ENCODE results near the gene FOXL2NB. TPM values are rescaled to one million over a fixed set of nuclear protein-coding genes. Genes with fewer than 3 reads are reported as not detected.

Gene FOXL2NB
- total RNA-seq, 1 experiment from 2014 or later, result 0.31 TPM

DNA sequence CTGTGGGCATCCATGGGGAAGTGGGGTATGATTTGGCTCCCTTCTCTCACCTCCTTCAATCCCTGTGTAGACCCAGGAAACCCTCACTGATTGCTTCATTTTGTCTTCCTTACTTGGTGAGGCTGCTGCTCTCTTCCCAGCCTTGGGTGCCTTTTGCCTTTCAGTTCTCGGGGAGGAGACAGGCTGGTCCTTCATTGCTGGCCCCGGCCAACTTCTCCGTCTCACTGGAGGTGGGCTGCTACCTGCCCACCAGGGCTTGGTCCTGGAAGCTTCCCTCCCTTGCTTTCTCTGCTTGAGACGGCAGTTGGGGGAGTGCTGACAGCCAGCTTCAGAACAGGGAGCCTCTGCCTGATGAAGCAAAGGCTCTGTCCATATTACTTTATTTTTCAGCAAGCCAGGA, 4.7 kb upstream of the FOXL2NB start:
- Histone ChIP-seq H3K18ac (ENCODE audit: insufficient read length, low read depth, low read length) (no peak overlapping the region), H3K23me2 (ENCODE audit: insufficient read length, low read depth, low read length, poor library complexity, severe bottlenecking) (peaks cover 24% of the 10 kb centered on the region), H2BK120ac (ENCODE audit: low read depth, low read length, poor library complexity, severe bottlenecking) (no peak overlapping the region), H3K56ac (ENCODE audit: insufficient read length, low read depth, low read length) (no peak overlapping the region), H3K79me2 (ENCODE audit: insufficient read depth, low read length) (no peaks in the 10 kb centered on the region), H3K4me1 (ENCODE audit: insufficient read depth, low read length) (peaks cover 2% of the 10 kb centered on the region; the same call in 1 of the 2 replicates), H2BK15ac (ENCODE audit: low read depth, low read length) (no peak overlapping the region), H3K4ac (ENCODE audit: low read depth, low read length) (no peak overlapping the region), H3K4me2 (ENCODE audit: insufficient read depth, insufficient read length, low read length) (no peak overlapping the region), H2BK20ac (ENCODE audit: low read depth, low read length, poor library complexity, severe bottlenecking) (no peak overlapping the region), H3K27ac (ENCODE audit: insufficient read length, low read depth, low read length) (no peak overlapping the region), H3K27me3 (ENCODE audit: insufficient read depth, low read length) (peaks cover 78% of the 10 kb centered on the region), H4K8ac (replicated peaks; ENCODE audit: insufficient read length, low read depth, low read length) (no peak overlapping the region), H2BK5ac (ENCODE audit: insufficient read length, low read length) (no peak overlapping the region), H4K20me1 (ENCODE audit: control insufficient read depth, insufficient read depth, insufficient read length) (no peaks in the 10 kb centered on the region), H2BK12ac (ENCODE audit: insufficient read length, low read depth, low read length) (no peak overlapping the region), H3K23ac (ENCODE audit: insufficient read length, low read depth, low read length) (no peak overlapping the region), H3K9ac (ENCODE audit: extremely low read depth, insufficient read length, low read length) (no peak overlapping the region), H2AK5ac (ENCODE audit: insufficient read length, low read length) (no peak overlapping the region), H3K9me3 (ENCODE audit: control insufficient read depth, low read depth, low read length) (no peaks in the 10 kb centered on the region), H4K5ac (ENCODE audit: insufficient read length, low read depth, low read length) (no peak overlapping the region), H2AFZ (ENCODE audit: low read length) (no peak overlapping the region), H3K79me1 (ENCODE audit: insufficient read depth, low read depth, low read length, poor library complexity, severe bottlenecking) (no peaks in the 10 kb centered on the region), H4K91ac (ENCODE audit: insufficient read length, low read depth, low read length) (no peak overlapping the region), H3K14ac (ENCODE audit: insufficient read depth, low read length) (no peak overlapping the region), H3T11ph (ENCODE audit: low read length) (no peak overlapping the region)
- no CpG with 5 or more reads among the region's 4 CpGs for WGBS (ENCODE audit: extremely low coverage, insufficient read length, low lambda C conversion rate)
- Mint-ChIP-seq H3K27ac (no peak overlapping the region), H3K4me1 (peaks cover 29 to 45% of the 10 kb centered on the region in 2 experiments), H3K27me3 (ENCODE audit: low read depth) (peaks cover 98% of the 10 kb centered on the region), H3K4me3 (0 out of 5 replicates have a peak overlapping the region, but pooled peaks of 1 of the 2 experiments have one; percentile 0), H3K36me3 (ENCODE audit: insufficient read depth in 1 of 3, low read depth in 3 of 3) (no peaks in the 10 kb centered on the region; a peak in 2 of 7 replicates), H3K9me3 (peaks cover 3 to 10% of the 10 kb centered on the region in 2 experiments; a peak in 4 of 5 replicates)
- TF ChIP-seq, protein P1, sequence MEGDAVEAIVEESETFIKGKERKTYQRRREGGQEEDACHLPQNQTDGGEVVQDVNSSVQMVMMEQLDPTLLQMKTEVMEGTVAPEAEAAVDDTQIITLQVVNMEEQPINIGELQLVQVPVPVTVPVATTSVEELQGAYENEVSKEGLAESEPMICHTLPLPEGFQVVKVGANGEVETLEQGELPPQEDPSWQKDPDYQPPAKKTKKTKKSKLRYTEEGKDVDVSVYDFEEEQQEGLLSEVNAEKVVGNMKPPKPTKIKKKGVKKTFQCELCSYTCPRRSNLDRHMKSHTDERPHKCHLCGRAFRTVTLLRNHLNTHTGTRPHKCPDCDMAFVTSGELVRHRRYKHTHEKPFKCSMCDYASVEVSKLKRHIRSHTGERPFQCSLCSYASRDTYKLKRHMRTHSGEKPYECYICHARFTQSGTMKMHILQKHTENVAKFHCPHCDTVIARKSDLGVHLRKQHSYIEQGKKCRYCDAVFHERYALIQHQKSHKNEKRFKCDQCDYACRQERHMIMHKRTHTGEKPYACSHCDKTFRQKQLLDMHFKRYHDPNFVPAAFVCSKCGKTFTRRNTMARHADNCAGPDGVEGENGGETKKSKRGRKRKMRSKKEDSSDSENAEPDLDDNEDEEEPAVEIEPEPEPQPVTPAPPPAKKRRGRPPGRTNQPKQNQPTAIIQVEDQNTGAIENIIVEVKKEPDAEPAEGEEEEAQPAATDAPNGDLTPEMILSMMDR (conservative IDR thresholded peaks at IDR 0.05), result no peak
- peak; percentile 19 for DNase-seq
